B cell (primary cell): ENCODE data around the gene AUNIP.

ENCODE experiments used
- CTCF ChIP-seq: fragments of 200-600 bp; IDR thresholded peaks from one replicate; pipeline ENCODE4 v1.8.0; 2022; ENCODE audit warnings: antibody characterized with exemption, mild to moderate bottlenecking
- EZH2 ChIP-seq: IDR thresholded peaks from 2 replicates; pipeline ENCODE4 v1.6.1; 2012; ENCODE audit warnings: borderline replicate concordance, low read depth, mild to moderate bottlenecking, moderate library complexity, low read length; ENCODE audit not compliant: insufficient read depth, poor library complexity, severe bottlenecking

DNA sequence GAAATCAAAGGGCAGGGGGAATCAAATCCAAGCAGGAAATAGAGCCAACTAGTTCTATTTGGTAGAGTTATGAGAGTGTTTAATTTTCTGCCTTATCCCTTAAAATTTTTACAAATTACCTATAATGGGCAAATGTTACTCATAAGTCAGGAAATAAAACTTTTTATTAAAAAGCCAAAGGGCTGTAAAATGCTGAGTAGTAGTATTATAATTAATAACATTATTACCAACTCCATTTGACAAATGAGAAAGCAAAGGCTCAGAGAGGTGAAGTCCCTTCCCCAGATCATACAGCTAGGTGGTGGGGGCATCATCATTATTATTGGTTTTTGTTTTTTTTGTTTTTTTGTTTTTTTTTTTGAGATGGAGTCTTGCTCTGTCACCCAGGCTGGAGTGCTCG, 55.9 kb downstream of the AUNIP start:
- no peak for TF ChIP-seq CTCF
- no peak for TF ChIP-seq EZH2
